Measurements from ENCODE around the gene TANGO6.

DNA sequence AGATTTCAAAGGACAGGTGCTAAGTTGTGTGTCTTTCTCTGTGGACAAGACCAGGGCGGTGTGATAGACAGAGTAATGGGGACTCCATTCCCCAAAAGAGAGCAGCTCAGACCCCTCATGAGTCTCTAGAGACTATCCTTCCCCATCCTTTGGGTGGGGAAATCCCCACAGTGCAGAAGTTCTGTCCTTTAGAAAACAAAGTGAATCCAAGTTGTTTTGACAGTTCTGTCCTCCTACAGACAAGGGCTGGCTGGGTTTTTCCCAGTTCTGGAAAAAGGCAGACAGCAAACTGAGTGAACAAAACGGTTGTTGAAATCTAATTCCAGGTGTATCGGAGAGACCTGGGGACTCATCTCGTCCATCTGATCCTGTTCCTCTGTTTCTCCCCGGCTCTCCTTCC is 251.2 kb downstream of the TANGO6 start:
- TF ChIP-seq POLR2A (IDR thresholded peaks at IDR 0.05), result no peak
- TF ChIP-seq, protein P1, sequence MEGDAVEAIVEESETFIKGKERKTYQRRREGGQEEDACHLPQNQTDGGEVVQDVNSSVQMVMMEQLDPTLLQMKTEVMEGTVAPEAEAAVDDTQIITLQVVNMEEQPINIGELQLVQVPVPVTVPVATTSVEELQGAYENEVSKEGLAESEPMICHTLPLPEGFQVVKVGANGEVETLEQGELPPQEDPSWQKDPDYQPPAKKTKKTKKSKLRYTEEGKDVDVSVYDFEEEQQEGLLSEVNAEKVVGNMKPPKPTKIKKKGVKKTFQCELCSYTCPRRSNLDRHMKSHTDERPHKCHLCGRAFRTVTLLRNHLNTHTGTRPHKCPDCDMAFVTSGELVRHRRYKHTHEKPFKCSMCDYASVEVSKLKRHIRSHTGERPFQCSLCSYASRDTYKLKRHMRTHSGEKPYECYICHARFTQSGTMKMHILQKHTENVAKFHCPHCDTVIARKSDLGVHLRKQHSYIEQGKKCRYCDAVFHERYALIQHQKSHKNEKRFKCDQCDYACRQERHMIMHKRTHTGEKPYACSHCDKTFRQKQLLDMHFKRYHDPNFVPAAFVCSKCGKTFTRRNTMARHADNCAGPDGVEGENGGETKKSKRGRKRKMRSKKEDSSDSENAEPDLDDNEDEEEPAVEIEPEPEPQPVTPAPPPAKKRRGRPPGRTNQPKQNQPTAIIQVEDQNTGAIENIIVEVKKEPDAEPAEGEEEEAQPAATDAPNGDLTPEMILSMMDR (IDR thresholded peaks at IDR 0.05), result no peak

All from adrenal gland (tissue), 5 donors.